ENCODE results near the gene AMH. TPM values are rescaled to one million over a fixed set of nuclear protein-coding genes. Genes with fewer than 3 reads are reported as not detected.

The AMH gene
- total and polyA plus RNA-seq, 2 of the 13 experiments (the other 11 are each of a cell fraction or from before 2014, with no cell fraction given), result 0.03 to 0.18 TPM

GRCh38 chr19:2282062-2282861, 33.1 kb downstream of the AMH start, which contains the start of gene PEAK3 (continued):
- TF ChIP-seq CTCF (CRISPR knock-in tag; IDR thresholded peaks at IDR 0.05) (peak; percentile 19; the same call in 1 of the 2 replicates), ZBTB7B (CRISPR knock-in tag; IDR thresholded peaks at IDR 0.05) (0 out of 2 replicates have a peak, but pooled peaks have one; percentile 30), HOXA7 (CRISPR knock-in tag; IDR thresholded peaks at IDR 0.05) (no peak), NBN (conservative IDR thresholded peaks at IDR 0.05) (no peak), IRF2 (CRISPR knock-in tag; IDR thresholded peaks at IDR 0.05) (no peak), ZMAT5 (CRISPR knock-in tag; IDR thresholded peaks at IDR 0.05; ENCODE audit: borderline replicate concordance, low read depth) (no peak), TFE3 (CRISPR knock-in tag; IDR thresholded peaks at IDR 0.05) (no peak), BORCS8-MEF2B (CRISPR knock-in tag; IDR thresholded peaks at IDR 0.05) (no peak), KLF9 (CRISPR knock-in tag; IDR thresholded peaks at IDR 0.05; ENCODE audit: low read depth) (no peak), UBTF (CRISPR knock-in tag; IDR thresholded peaks at IDR 0.05) (peak; percentile 87), ZNF18 (CRISPR knock-in tag; IDR thresholded peaks at IDR 0.05; ENCODE audit: insufficient replicate concordance) (peak; percentile 55), ZNF142 (CRISPR knock-in tag; IDR thresholded peaks at IDR 0.05) (peak; percentile 81; the same call in 1 of the 2 replicates), TRIM24 (CRISPR knock-in tag; IDR thresholded peaks at IDR 0.05) (no peak), KDM6A (CRISPR knock-in tag; IDR thresholded peaks at IDR 0.05; ENCODE audit: low read depth) (no peak), SAP130 (CRISPR knock-in tag; IDR thresholded peaks at IDR 0.05; ENCODE audit: low read depth) (peak; percentile 49; the same call in 1 of the 2 replicates), ZFP1 (CRISPR knock-in tag; IDR thresholded peaks at IDR 0.05) (no peak)

Data from HepG2 (cell line).